ENCODE data around the gene MACROD2.

The MACROD2 gene

GRCh38 chr20:14759979-14760378 is 764.7 kb downstream of the MACROD2 start:
- TF ChIP-seq CTCF (IDR thresholded peaks at IDR 0.05; ENCODE audit: low read depth, low read length) = no peak
- DNase-seq (ENCODE audit: extremely low read depth, low read depth) = no peak

- no peak for DNase-seq (ENCODE audit: extremely low read depth, low read depth)
- no peak for TF ChIP-seq CTCF (IDR thresholded peaks at IDR 0.05; ENCODE audit: low read depth, low read length)
Observed at GRCh38 chr20:14761903-14762302, 766.6 kb downstream of the MACROD2 start.

GRCh38 chr20:14764511-14765369 is 769.4 kb downstream of the MACROD2 start:
- TF ChIP-seq CTCF (IDR thresholded peaks at IDR 0.05; ENCODE audit: low read depth, low read length) = no peak
- DNase-seq (ENCODE audit: extremely low read depth, low read depth) = no peak

- no peak for DNase-seq (ENCODE audit: extremely low read depth, low read depth)
- TF ChIP-seq CTCF (IDR thresholded peaks at IDR 0.05; ENCODE audit: low read depth, low read length) = no peak
Observed at GRCh38 chr20:14765370-14765701, 770.0 kb downstream of the MACROD2 start.

DNA sequence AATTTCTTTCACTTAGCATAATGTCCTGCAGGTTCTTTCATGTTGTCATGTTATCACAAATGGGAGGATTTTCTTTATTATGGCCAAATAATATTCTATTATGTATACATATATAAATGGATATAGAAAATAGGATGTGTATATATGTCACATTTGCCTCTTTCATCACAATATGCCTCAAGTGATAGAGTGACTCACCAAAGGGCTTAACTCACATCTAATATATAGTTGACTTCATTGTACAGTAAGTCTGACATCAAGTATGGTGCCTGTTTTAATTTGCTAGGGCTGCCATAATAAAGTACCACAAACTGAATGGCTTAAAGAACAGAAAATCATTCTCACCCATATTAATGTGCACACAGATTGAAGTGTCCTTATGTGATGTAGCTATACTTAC is 778.2 kb downstream of the MACROD2 start:
- DNase-seq (ENCODE audit: extremely low read depth, low read depth) = no peak
- TF ChIP-seq CTCF (IDR thresholded peaks at IDR 0.05; ENCODE audit: low read depth, low read length) = no peak

DNA sequence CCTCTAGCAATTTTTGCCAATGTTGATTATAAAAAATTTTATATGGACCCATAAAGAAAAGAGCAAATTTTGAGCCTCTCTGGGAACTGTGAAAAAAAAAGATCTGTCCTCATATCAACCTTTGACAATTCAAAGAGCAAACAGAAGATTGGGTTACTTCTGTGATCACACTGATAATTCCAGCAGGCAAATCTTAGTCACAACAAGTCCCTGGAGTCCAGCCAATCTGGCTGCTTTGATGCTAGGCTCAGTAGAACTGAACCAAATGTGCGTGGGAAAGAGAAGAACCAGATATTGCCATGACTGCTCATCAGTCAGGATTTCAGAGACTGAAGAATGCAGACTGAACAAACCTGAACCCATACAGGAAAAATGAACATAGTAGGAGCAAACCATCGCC is 780.5 kb downstream of the MACROD2 start:
- DNase-seq (ENCODE audit: extremely low read depth, low read depth) = peak; percentile 67
- TF ChIP-seq CTCF (IDR thresholded peaks at IDR 0.05; ENCODE audit: low read depth, low read length) = no peak

DNA sequence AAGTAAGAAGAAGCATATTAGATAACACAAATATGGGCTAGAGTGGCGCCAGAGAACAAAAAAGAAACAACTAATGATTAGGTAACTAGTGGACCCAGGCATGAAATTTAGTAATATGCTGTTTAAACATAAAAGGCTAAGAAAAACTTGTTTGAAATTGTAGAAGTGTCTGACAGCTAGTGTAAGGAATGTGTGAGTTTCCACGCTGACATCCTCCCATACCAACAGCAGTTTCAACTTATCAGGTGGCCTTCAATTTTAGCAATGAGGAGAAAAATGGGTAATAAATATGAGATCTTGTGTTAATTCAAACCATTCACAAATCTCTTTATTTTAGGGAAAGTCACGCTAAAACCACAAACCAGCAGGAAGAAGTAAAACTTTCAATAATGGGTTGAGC is 782.3 kb downstream of the MACROD2 start:
- TF ChIP-seq CTCF (IDR thresholded peaks at IDR 0.05; ENCODE audit: low read depth, low read length) = no peak
- no peak for DNase-seq (ENCODE audit: extremely low read depth, low read depth)

Measured in AG09319 (cell line).